Heart left ventricle (tissue), 13 donors: ENCODE data around the gene LCE1A.

Experiments used
- POLR2A ChIP-seq, 2 donors: fragments of 450-650 bp; IDR thresholded peaks; one replicate each; pipeline ENCODE4 v1.6.1; 2017; ENCODE audit warnings: antibody characterized with exemption in 2 of 2, mild to moderate bottlenecking in 2 of 2, moderate library complexity in 2 of 2
- TF ChIP-seq, protein P1 (sequence below), 12 donors: fragments of 200-600 bp; sonication (generic) in 4 of 12; IDR thresholded peaks; one replicate each; pipeline versions ENCODE4 v1.5.0 to v1.8.0; 2018 to 2022; ENCODE audit warnings: antibody characterized with exemption in 12 of 12, mild to moderate bottlenecking in 5 of 12
- donor health status: ischemic (EF 13 %, LVEDD 7.1; RV severe dilation, severe dysfunction).
- donor health status: DM: no; HTN: yes; CAD: no.
- donor health status: DM: no; HTN: no; CAD: no.
- donor health status: ischemic (EF 25% LVEDD 6.9; RV normal size, moderate dysfunction).
- donor health status: ischemic (EF 25% LVEDD 5.7; RV mildly dilated, moderate dysfunction).
- donor health status: ischemic (EF 35%, LVEDD 5.7; RV mildly dilated, moderate dysfunction).
- donor health status: nonischemic (EF 11% LVEDD 7.7; RV severe dilation, severe dysfunction).
- donor health status: DM: yes; HTN: yes; CAD: no.
- donor health status: PGD.
- donor health status: ischemic (EF 29% LVEDD 5.4; RV normal size, mild dysfunction).
- donor health status: nonischemic (EF 23%, LVEDD 6.1; RV moderate dilation, normal function).

DNA sequence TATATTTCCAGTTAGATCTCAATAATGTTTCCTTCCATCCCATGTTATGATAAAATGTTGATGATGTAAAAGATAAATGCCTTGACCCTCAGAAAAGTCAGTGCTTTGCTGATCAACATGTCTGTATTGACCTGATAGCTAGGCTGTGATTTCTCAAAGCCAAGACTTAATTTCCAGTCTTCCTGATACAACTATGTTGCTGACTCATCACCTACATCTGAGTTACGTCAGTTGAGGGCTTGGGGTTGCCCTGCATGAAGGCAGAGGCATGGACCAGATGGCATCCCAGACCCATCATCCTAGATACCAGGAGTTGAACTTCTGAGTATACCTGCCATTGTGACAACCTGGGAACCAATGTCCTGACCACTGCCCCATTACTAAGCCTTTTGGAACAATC, 25.9 kb upstream of the LCE1A start:
- TF ChIP-seq, protein P1, sequence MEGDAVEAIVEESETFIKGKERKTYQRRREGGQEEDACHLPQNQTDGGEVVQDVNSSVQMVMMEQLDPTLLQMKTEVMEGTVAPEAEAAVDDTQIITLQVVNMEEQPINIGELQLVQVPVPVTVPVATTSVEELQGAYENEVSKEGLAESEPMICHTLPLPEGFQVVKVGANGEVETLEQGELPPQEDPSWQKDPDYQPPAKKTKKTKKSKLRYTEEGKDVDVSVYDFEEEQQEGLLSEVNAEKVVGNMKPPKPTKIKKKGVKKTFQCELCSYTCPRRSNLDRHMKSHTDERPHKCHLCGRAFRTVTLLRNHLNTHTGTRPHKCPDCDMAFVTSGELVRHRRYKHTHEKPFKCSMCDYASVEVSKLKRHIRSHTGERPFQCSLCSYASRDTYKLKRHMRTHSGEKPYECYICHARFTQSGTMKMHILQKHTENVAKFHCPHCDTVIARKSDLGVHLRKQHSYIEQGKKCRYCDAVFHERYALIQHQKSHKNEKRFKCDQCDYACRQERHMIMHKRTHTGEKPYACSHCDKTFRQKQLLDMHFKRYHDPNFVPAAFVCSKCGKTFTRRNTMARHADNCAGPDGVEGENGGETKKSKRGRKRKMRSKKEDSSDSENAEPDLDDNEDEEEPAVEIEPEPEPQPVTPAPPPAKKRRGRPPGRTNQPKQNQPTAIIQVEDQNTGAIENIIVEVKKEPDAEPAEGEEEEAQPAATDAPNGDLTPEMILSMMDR (IDR thresholded peaks at IDR 0.05), result no peak
- TF ChIP-seq POLR2A (IDR thresholded peaks at IDR 0.05), result no peak
